Bronchial epithelial cell (primary cell): ENCODE results near the gene ZBED3. TPM values are rescaled to one million over a fixed set of nuclear protein-coding genes. Genes with fewer than 3 reads are reported as not detected.

Experiments used
- DNase-seq: peaks from one replicate; pipeline ENCODE4 v3.0.0-alpha.2; 2010; ENCODE audit warnings: low read depth
- FAIRE-seq: peaks from 2 replicates; lab custom pipeline; 2011; peaks lifted over from hg19 to GRCh38; lab: Jason Lieb, UNC
- H3K27me3 ChIP-seq: 2 replicates; pipeline ENCODE4 v1.5.1; 2011; ENCODE audit warnings: low read length; ENCODE audit not compliant: control insufficient read depth, insufficient read depth
- H3K36me3 ChIP-seq: 2 replicates; pipeline ENCODE4 v1.5.1; 2011; ENCODE audit warnings: low read length; ENCODE audit not compliant: control insufficient read depth, insufficient read depth
- H3K4me3 ChIP-seq: 2 replicates; pipeline ENCODE4 v1.5.1; 2011; ENCODE audit warnings: mild to moderate bottlenecking, low read depth, low read length, control low read depth
- total RNA-seq: library from RNA; depleted of rRNA; stranded (reverse); fragments of >200 nt; gene quantifications from 2 replicates; pipeline ENCODE4 v1.2.1, GENCODE V29; 2014
- TF ChIP-seq, protein P1 (sequence below): IDR thresholded peaks from 2 replicates; pipeline ENCODE4 v1.5.1; 2011; ENCODE audit warnings: mild to moderate bottlenecking, moderate library complexity, low read length, control low read depth, inconsistent platforms; ENCODE audit not compliant: insufficient read depth, severe bottlenecking

The ZBED3 gene, protein sequence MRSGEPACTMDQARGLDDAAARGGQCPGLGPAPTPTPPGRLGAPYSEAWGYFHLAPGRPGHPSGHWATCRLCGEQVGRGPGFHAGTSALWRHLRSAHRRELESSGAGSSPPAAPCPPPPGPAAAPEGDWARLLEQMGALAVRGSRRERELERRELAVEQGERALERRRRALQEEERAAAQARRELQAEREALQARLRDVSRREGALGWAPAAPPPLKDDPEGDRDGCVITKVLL
- 0.53 and 0.90 TPM in 2 replicates for total RNA-seq

DNA sequence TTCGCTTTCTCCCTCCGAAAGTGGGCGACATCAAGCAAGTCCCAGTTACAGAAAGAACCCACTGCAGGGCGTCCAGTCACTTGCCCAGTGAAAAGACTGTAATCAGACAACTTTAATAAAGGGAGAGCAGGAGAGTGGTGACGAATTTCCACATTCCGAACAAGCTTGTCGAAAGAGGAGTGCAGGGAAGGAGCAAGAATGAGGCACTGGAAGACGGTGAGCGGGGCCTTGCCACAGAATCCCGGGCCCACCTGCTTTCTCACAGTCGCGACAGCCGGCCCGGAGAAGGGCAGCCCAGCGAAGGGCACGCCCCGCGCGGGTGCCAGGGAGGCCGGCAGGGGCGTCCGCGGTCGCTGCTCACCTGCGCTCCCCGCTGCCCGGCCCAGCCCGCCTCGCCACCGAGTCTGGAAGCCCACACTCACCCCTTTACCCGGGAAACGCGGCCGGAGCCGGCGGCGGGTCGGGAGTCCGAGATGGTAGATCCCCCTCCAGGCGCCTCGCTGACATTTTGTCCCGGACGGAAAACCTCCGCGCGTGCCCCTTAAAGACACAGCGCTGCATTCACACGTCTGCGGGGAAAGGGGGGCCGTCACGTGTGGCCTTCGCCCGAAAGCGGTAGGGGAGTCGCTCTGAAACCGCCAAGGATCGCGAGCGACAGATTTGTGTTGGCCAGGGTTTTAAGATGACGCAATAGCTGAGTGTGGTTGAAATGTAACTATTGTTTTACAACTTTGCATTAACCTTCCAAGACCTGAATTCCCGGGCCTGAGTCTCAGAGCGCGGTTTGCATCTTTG, at the start of gene ZBED3:
ZBED3 (minus strand) TSS at position 597 of the 795 bp plus-strand sequence. CDS start 9,407 bp downstream, outside the sequence.
- no peaks in the 10 kb centered on the region for H3K27me3 ChIP-seq
- TF ChIP-seq, protein P1, sequence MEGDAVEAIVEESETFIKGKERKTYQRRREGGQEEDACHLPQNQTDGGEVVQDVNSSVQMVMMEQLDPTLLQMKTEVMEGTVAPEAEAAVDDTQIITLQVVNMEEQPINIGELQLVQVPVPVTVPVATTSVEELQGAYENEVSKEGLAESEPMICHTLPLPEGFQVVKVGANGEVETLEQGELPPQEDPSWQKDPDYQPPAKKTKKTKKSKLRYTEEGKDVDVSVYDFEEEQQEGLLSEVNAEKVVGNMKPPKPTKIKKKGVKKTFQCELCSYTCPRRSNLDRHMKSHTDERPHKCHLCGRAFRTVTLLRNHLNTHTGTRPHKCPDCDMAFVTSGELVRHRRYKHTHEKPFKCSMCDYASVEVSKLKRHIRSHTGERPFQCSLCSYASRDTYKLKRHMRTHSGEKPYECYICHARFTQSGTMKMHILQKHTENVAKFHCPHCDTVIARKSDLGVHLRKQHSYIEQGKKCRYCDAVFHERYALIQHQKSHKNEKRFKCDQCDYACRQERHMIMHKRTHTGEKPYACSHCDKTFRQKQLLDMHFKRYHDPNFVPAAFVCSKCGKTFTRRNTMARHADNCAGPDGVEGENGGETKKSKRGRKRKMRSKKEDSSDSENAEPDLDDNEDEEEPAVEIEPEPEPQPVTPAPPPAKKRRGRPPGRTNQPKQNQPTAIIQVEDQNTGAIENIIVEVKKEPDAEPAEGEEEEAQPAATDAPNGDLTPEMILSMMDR, result peak; percentile 30
- no peak for FAIRE-seq
- H3K4me3 ChIP-seq, result peak within 1 kb of the TSS; percentile 82
- H3K36me3 ChIP-seq, result no peaks in the 10 kb centered on the region
- peak; percentile 49 for DNase-seq

DNA sequence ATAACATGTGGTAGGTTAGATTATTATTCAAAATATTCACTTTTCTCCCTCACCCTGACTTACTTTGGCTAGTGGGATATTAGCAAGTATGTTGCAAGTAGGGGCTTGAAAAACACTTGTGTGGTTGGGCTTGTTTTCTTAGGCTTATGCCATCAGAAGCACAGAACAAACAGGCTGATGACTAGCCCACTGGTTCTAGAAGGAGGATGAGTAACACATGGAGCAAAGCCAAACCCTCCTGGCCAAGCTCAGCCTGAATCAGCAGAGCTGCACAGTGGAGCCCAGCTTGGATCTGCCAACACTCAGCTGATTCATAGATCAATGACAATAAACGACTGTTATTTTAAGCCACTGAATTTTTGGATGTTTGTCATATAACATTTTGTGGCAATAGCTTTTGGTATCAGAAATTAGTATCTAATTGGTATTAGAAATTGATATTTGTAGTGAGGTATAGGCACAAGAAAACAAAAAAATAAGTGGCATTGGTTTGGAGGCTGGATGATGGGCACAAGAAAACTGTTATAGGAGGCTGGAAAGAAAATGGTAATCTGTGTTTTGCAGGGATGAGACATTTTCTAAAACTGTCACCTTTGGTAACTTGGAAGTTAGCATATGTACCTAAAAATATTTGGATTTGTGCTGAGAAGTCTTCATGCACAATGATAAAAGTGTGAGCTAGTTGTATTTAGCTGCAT, 46.1 kb upstream of the ZBED3 start:
- Histone ChIP-seq H3K4me3 (no peak overlapping the region), H3K36me3 (no peaks in the 10 kb centered on the region), H3K27me3 (peaks cover 8% of the 10 kb centered on the region)
- TF ChIP-seq, protein P1, result no peak
- DNase-seq, result peak; percentile 100
- peak; percentile 98 for FAIRE-seq

DNA sequence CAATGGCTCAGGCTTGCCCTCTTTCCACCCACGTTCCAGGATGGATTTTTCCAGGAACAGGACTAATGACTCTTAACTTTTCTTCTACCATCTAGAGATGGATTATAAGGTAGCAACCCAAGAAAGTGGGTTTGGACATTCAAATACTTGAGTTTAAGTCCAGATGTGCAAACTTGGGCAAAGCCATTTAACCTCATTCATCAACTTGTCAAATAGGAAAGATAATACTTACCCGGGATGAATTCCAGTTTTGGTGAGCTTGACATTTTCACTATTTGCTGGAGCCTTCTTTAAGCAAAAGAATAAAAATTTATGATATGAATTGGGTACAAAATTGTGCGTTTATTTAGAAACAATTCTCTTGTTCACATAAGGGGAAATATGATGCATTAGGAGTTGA, 44.3 kb upstream of the ZBED3 start:
- Histone ChIP-seq H3K4me3 (no peak overlapping the region), H3K27me3 (peaks cover 3% of the 10 kb centered on the region), H3K36me3 (no peaks in the 10 kb centered on the region)
- no peak for DNase-seq
- TF ChIP-seq, protein P1, result no peak
- no peak for FAIRE-seq

DNA sequence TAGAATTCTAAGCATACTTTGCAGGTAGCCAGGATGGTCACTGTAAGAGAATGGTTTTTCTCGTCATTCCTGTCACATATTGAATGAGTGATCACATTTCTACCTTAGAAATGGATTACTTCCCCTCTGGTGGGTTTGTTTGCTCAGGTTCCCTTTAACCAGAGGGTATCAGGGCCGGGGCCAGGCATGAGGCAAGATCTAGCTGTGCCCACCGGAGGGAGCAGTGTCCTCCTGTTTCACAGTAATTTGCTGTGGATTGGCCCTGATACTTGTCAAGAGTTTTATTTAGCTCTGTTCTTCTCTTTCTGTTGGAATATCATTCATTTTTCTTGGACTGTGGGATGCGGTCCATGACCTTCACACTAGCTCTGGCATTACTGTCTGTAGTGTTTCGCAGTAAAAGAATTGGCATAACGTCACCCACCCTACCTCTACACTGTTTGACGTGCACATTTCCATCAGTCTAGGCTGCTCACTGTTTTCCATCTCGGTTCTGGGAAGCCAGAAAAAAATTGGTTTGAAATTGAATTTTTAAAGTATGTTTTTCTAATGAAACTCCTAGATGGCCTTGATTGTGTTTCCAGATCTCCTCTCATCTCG, 42.4 kb upstream of the ZBED3 start:
- H3K36me3 ChIP-seq, result no peaks in the 10 kb centered on the region
- H3K4me3 ChIP-seq, result no peak overlapping the region
- DNase-seq (peak; percentile 12), FAIRE-seq (no peak)
- H3K27me3 ChIP-seq, result no peaks in the 10 kb centered on the region
- TF ChIP-seq, protein P1, result peak; percentile 23

DNA sequence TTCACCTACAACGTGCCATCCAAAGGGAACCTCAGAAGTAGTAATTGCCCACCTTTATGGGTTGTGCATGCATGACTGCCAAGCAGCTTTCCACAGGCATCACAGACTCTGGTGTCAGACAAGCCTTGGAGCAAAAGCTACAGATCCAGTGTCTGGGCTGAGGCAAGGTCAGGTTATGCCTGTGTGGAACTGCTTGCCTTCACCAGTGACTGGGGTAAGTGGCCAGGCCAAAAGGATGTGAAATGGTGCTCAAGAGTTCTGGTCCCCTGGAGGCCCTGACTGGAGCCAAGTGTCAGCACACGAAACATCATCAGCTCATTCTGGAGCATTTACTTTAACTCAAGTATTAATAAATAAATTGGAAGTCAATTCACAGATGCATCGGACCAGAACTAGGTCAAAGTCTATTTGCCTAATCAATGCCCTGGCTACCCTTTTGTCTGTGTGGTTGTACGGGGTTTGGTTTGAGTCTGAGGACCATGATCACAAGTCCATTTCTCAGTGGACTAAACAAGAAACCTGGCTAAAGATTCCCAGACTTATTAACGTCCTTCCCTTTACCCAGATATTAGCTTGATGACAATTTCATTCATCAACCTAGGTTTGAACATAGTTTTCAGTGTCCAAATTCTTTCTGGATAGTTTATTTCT, 41.5 kb upstream of the ZBED3 start:
- H3K27me3 ChIP-seq, result no peaks in the 10 kb centered on the region
- DNase-seq (no peak), FAIRE-seq (no peak)
- no peaks in the 10 kb centered on the region for H3K36me3 ChIP-seq
- no peak overlapping the region for H3K4me3 ChIP-seq
- TF ChIP-seq, protein P1, result no peak
